GM23248 (cell line): ENCODE measurements around the gene TBC1D10A.

ENCODE experiments used
- EZH2 ChIP-seq: fragments of 200-600 bp; sonication (generic); IDR thresholded peaks from 2 replicates; pipeline ENCODE4 v1.6.1; 2018; ENCODE audit warnings: antibody characterized with exemption, mild to moderate bottlenecking; ENCODE audit not compliant: insufficient read depth, poor library complexity, severe bottlenecking
- EZH2phosphoT487 ChIP-seq: fragments of 200-600 bp; sonication (generic); IDR thresholded peaks from 2 replicates; pipeline ENCODE4 v1.6.1; 2018; ENCODE audit warnings: antibody characterized with exemption, moderate library complexity, mild to moderate bottlenecking, low read depth; ENCODE audit not compliant: insufficient read depth

DNA sequence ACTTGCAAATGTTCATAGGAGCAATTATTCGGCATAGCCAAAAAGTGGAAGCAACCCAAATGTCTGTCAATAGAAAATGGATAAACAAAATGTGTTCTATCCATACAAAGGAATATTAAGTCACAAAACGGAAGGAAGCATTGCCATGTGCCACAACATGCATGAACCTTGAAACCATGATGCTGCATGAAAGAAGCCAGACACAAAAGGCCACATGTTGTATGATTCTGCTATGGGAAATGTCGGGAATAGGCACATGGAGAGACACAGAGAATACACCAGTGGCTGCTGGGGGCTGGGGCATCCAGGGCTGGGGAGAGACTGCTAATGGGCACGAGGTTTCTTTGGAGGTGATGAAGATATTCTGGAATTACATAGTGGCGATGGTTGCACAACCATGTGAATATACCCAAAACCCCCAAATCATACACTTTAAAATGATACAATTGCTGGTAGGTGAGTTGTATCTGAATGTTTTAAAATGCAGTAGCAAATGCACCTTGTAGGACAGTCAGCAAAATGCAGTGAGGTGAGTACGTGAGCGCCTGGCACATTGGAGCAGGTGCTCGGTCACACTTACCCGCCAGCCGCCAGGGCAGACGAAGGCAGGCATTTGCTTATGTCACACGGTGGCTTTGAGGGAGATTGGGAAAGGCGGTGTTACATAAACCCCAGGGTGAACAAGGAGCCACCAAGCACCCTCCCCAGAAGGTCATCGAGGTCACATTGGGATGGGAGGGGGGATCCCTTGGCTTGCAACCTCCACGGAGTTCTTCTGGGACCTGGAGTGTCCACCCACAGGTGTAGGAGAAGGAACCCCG, 53.8 kb downstream of the TBC1D10A start:
- TF ChIP-seq EZH2 (no peak), EZH2phosphoT487 (no peak)
